ENCODE measurements around the gene BTN2A1. TPM values are rescaled to one million over a fixed set of nuclear protein-coding genes. Genes with fewer than 3 reads are reported as not detected.

The BTN2A1 gene
- total and polyA plus RNA-seq, 9 of the 15 experiments (the other 6 are each of a cell fraction or from before 2014, with no cell fraction given): 6.7 to 22.1 (median 16.4) TPM

GRCh38 chr6:26493258-26493657 is 35.5 kb downstream of the BTN2A1 start (continued):
- TF ChIP-seq NCOR1 (IDR thresholded peaks at IDR 0.05) (peak; percentile 51; the same call in 1 of the 2 replicates), NR2C1 (IDR thresholded peaks at IDR 0.05) (no peak), NR2C1 (tag; IDR thresholded peaks at IDR 0.05) (no peak), ARID1B (IDR thresholded peaks at IDR 0.05) (peak; percentile 70), YBX1 (IDR thresholded peaks at IDR 0.05) (no peak), SIN3A (IDR thresholded peaks at IDR 0.05; ENCODE audit: borderline replicate concordance in 2 of 2, control insufficient read depth in 1 of 2, low read depth in 2 of 2, low read length in 2 of 2) (peak in 1 of 2 experiments; percentile 54; a peak in 1 of 4 replicates), SMARCA4 (IDR thresholded peaks at IDR 0.05) (peak; percentile 55; the same call in 1 of the 2 replicates), OTX1 (CRISPR knock-in tag; IDR thresholded peaks at IDR 0.05) (no peak), ZBTB2 (IDR thresholded peaks at IDR 0.05) (no peak), GATA2 (CRISPR knock-in tag; IDR thresholded peaks at IDR 0.05) (0 out of 2 replicates have a peak, but pooled peaks have one; percentile 11), HMBOX1 (IDR thresholded peaks at IDR 0.05) (peak; percentile 73; the same call in 1 of the 2 replicates), ZNF24 (IDR thresholded peaks at IDR 0.05) (0 out of 2 replicates have a peak, but pooled peaks have one; percentile 36), ZNF384 (IDR thresholded peaks at IDR 0.05; ENCODE audit: low read depth, low read length) (peak; percentile 64; the same call in 1 of the 2 replicates), LCOR (CRISPR knock-in tag; IDR thresholded peaks at IDR 0.05) (0 out of 2 replicates have a peak, but pooled peaks have one; percentile 21), RCOR1 (IDR thresholded peaks at IDR 0.05; ENCODE audit: borderline replicate concordance in 1 of 2, low read depth in 2 of 2, low read length in 2 of 2) (peak in 1 of 2 experiments; percentile 54; a peak in 2 of 4 replicates), BRD9 (IDR thresholded peaks at IDR 0.05; ENCODE audit: low read depth, partially characterized antibody) (peak; percentile 83), GTF2F1 (IDR thresholded peaks at IDR 0.05; ENCODE audit: low read depth, low read length) (0 out of 2 replicates have a peak, but pooled peaks have one; percentile 32), CC2D1A (IDR thresholded peaks at IDR 0.05) (peak; percentile 34; the same call in 1 of the 2 replicates), EP300 (IDR thresholded peaks at IDR 0.05; ENCODE audit: low read length) (peak; percentile 68), ARID3A (IDR thresholded peaks at IDR 0.05; ENCODE audit: borderline replicate concordance, low read depth, low read length) (peak; percentile 88), CREM (IDR thresholded peaks at IDR 0.05; ENCODE audit: low read depth) (peak; percentile 14; the same call in 1 of the 2 replicates), SRSF7 (optimal IDR thresholded peaks at IDR 0.05; ENCODE audit: low read depth, low read length) (no peak), PHF20 (IDR thresholded peaks at IDR 0.05; ENCODE audit: partially characterized antibody) (no peak), HMG20A (CRISPR knock-in tag; conservative IDR thresholded peaks at IDR 0.05) (no peak), TCF3 (CRISPR knock-in tag; IDR thresholded peaks at IDR 0.05) (peak; percentile 73), RAD21 (CRISPR knock-in tag; conservative IDR thresholded peaks at IDR 0.05 in 1 of 2, IDR thresholded peaks at IDR 0.05 in 1 of 2) (peak; percentile 78 to 93), TBP (optimal IDR thresholded peaks at IDR 0.05; ENCODE audit: low read depth, low read length) (peak; percentile 19), EZH2 (IDR thresholded peaks at IDR 0.05; ENCODE audit: borderline replicate concordance, low read depth, low read length) (no peak)
